CD4-positive, CD25-positive, alpha-beta regulatory T cell (primary cell): ENCODE measurements around the gene UTRN. TPM values are rescaled to one million over a fixed set of nuclear protein-coding genes. Genes with fewer than 3 reads are reported as not detected.
A peak's percentile ranks its signal among the peaks of the same experiment; 100 is the strongest.

Source experiments
- ATAC-seq, 2 donors: fragments of 150-1000 bp; cut with Tn5 transposase; one replicate each; pipeline ENCODE4 v1.10.0; 2021; ENCODE audit warnings: low read depth in 2 of 2, moderate number of reproducible peaks in 2 of 2, moderate library complexity in 1 of 2
- DNase-seq, 3 donors: peaks; one replicate each; pipeline versions ENCODE4 v3.0.0 to v3.0.0-alpha.2; 2012 to 2022; ENCODE audit warnings: mixed read lengths in 1 of 3
- H3K27ac ChIP-seq: one replicate; pipeline ENCODE4 v1.7.0; 2013; ENCODE audit warnings: mild to moderate bottlenecking, low read length; ENCODE audit not compliant: insufficient read depth, poor library complexity, severe bottlenecking
- H3K27me3 ChIP-seq: one replicate; pipeline ENCODE4 v1.7.0; 2013; ENCODE audit warnings: low read length; ENCODE audit not compliant: control insufficient read depth, insufficient read depth
- H3K36me3 ChIP-seq: one replicate; pipeline ENCODE4 v1.7.0; 2013; ENCODE audit warnings: mild to moderate bottlenecking, low read length, moderate library complexity; ENCODE audit not compliant: control insufficient read depth, insufficient read depth
- H3K4me1 ChIP-seq: 2 replicates; pipeline ENCODE4 v1.7.0; 2013; ENCODE audit warnings: mild to moderate bottlenecking, low read length; ENCODE audit not compliant: insufficient read depth, control insufficient read depth, poor library complexity, severe bottlenecking
- H3K4me3 ChIP-seq: one replicate; pipeline ENCODE4 v1.7.0; 2013; ENCODE audit warnings: low read depth, mild to moderate bottlenecking, low read length, moderate library complexity
- H3K9me3 ChIP-seq, 2 experiments: 1 replicate in 1 of 2; 2 replicates in 1 of 2; pipeline ENCODE4 v1.7.0; 2013; ENCODE audit warnings: low read length in 2 of 2, mild to moderate bottlenecking in 1 of 2, moderate library complexity in 1 of 2; ENCODE audit not compliant: control insufficient read depth in 2 of 2
- H3K27ac Mint-ChIP-seq, 3 donors: one replicate each; pipeline ENCODE4 v1.8.0; 2020 to 2022; ENCODE audit warnings: mild to moderate bottlenecking in 3 of 3, mixed read lengths in 3 of 3, moderate library complexity in 2 of 3
- H3K27me3 Mint-ChIP-seq: one replicate; pipeline ENCODE4 v1.8.0; 2022; ENCODE audit warnings: mild to moderate bottlenecking, mixed read lengths
- H3K36me3 Mint-ChIP-seq: one replicate; pipeline ENCODE4 v1.8.0; 2020; ENCODE audit warnings: mixed read lengths
- H3K4me1 Mint-ChIP-seq, 4 donors: one replicate each; pipeline ENCODE4 v1.8.0; 2020 to 2022; ENCODE audit warnings: mixed read lengths in 4 of 4, mild to moderate bottlenecking in 1 of 4
- H3K4me3 Mint-ChIP-seq, 4 donors: one replicate each; pipeline ENCODE4 v1.8.0; 2020 to 2022; ENCODE audit warnings: mild to moderate bottlenecking in 4 of 4, mixed read lengths in 4 of 4, moderate library complexity in 3 of 4
- H3K9me3 Mint-ChIP-seq, 7 donors: one replicate each; pipeline ENCODE4 v1.8.0; 2020 to 2022; ENCODE audit warnings: mixed read lengths in 7 of 7, mild to moderate bottlenecking in 3 of 7, moderate library complexity in 2 of 7
- polyA plus RNA-seq, 4 donors: library from polyadenylated mRNA; unstranded; fragments of 300-500 nt; fragmentation: Illumina TruSeq; gene quantifications; one replicate each; pipeline ENCODE4 v1.2.3, GENCODE V29; 2021
- total RNA-seq: library from RNA; stranded (reverse); gene quantifications from one replicate; pipeline ENCODE4 v1.2.3, GENCODE V29; 2022

The UTRN gene
- total and polyA plus RNA-seq, 5 donors from 2014 or later = 34.9 to 297 (median 38.2) TPM

- no peaks in the 10 kb centered on the region for H3K36me3 Mint-ChIP-seq
- Histone ChIP-seq H3K9me3 (no peaks in the 10 kb centered on the region), H3K27ac (no peak overlapping the region), H3K4me3 (no peak overlapping the region), H3K36me3 (no peaks in the 10 kb centered on the region), H3K27me3 (no peaks in the 10 kb centered on the region), H3K4me1 (no peaks in the 10 kb centered on the region)
- no peaks in the 10 kb centered on the region for H3K27me3 Mint-ChIP-seq
- no peak for ATAC-seq
- DNase-seq = no peak
- no peaks in the 10 kb centered on the region for H3K4me1 Mint-ChIP-seq
- no peak overlapping the region for H3K27ac Mint-ChIP-seq
- no peak overlapping the region for H3K4me3 Mint-ChIP-seq
- peaks cover 0 to 2% (median 0%) of the 10 kb centered on the region in 7 donors for H3K9me3 Mint-ChIP-seq
These were observed 16.3 kb upstream of the UTRN start for GRCh38 chr6:144268794-144269349.

DNA sequence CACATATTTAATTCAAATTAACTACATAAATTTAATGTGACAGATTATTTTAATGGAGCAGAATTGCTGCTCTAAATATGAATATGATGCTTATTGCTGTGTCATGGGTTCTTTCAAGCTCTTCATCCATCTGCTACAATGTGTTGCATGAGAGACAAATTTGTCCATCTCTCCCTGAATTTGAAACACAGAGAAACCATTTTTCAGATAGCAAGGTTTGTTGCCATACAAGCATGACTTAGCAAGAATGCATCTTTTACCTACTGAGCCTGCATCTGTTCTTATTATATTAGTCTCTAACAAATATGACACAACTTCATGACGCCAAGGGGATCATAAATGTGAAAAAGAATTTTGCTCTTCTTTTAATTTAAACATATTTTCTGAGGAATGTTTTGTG is 8.0 kb upstream of the UTRN start:
- H3K4me1 Mint-ChIP-seq = peaks cover 0 to 2% (median 1%) of the 10 kb centered on the region in 4 donors
- H3K9me3 Mint-ChIP-seq = peaks cover 0 to 3% (median 0%) of the 10 kb centered on the region in 7 donors
- no peak for ATAC-seq
- no peaks in the 10 kb centered on the region for H3K27me3 ChIP-seq
- no peaks in the 10 kb centered on the region for H3K36me3 Mint-ChIP-seq
- no peak overlapping the region for H3K27ac ChIP-seq
- no peaks in the 10 kb centered on the region for H3K4me1 ChIP-seq
- no peak overlapping the region for H3K27ac Mint-ChIP-seq
- no peaks in the 10 kb centered on the region for H3K9me3 ChIP-seq
- DNase-seq = no peak
- H3K36me3 ChIP-seq = no peaks in the 10 kb centered on the region
- peaks cover 6% of the 10 kb centered on the region for H3K27me3 Mint-ChIP-seq
- no peak overlapping the region for H3K4me3 Mint-ChIP-seq
- H3K4me3 ChIP-seq = no peak overlapping the region

DNA sequence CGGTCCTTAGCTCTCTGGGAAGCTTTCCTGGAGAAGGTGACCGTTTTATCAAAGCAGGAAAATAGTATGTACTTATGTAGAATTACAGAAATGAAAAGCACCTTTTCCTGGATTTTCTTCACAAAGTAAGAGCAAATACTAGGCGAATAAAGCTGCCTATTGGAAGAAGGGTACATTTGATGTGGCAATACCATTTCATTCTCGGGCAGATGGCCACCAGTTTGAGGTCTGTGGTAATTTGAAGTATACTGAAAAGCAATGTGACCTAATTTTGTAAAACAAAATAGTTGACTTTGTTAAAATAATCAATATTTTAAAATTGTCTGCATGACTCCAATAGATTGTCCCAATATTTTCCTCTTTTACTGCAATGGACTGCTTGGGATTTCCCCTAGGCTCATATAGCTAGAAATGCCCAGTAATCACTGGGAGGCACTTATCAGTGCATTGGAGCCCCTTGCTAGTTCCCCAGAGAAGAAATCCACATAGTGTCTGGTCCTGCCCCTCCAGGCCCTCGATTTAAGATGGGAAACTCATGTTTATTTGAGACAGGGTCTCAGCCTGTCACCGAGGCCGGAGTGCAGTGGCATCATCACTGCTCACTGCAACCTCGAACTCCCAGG is 7.4 kb upstream of the UTRN start:
- ATAC-seq = no peak
- no peak for DNase-seq
- Histone ChIP-seq H3K4me3 (no peak overlapping the region), H3K36me3 (no peaks in the 10 kb centered on the region), H3K4me1 (no peaks in the 10 kb centered on the region), H3K27me3 (no peaks in the 10 kb centered on the region), H3K27ac (no peak overlapping the region), H3K9me3 (no peaks in the 10 kb centered on the region)
- H3K36me3 Mint-ChIP-seq = no peaks in the 10 kb centered on the region
- peaks cover 6% of the 10 kb centered on the region for H3K27me3 Mint-ChIP-seq
- no peak overlapping the region for H3K27ac Mint-ChIP-seq
- no peak overlapping the region for H3K4me3 Mint-ChIP-seq
- H3K4me1 Mint-ChIP-seq = peaks cover 0 to 2% (median 1%) of the 10 kb centered on the region in 4 donors
- H3K9me3 Mint-ChIP-seq = peaks cover 0 to 3% (median 0%) of the 10 kb centered on the region in 7 donors

GRCh38 chr6:144278659-144279314 is 6.3 kb upstream of the UTRN start:
- no peak overlapping the region for H3K4me3 Mint-ChIP-seq
- ATAC-seq = no peak
- H3K27me3 Mint-ChIP-seq = peaks cover 6% of the 10 kb centered on the region
- H3K27ac ChIP-seq = no peak overlapping the region
- no peaks in the 10 kb centered on the region for H3K36me3 ChIP-seq
- no peak overlapping the region for H3K4me3 ChIP-seq
- H3K9me3 Mint-ChIP-seq = peaks cover 0 to 3% (median 0%) of the 10 kb centered on the region in 7 donors
- peaks cover under 1% of the 10 kb centered on the region for H3K4me1 ChIP-seq
- no peak for DNase-seq
- no peaks in the 10 kb centered on the region for H3K36me3 Mint-ChIP-seq
- peaks cover 3% of the 10 kb centered on the region for H3K27me3 ChIP-seq
- H3K4me1 Mint-ChIP-seq = peaks cover 0 to 4% (median 3%) of the 10 kb centered on the region in 4 donors
- no peak overlapping the region for H3K27ac Mint-ChIP-seq
- H3K9me3 ChIP-seq = no peaks in the 10 kb centered on the region

- H3K9me3 Mint-ChIP-seq = peaks cover 0 to 3% (median 0%) of the 10 kb centered on the region in 7 donors
- no peaks in the 10 kb centered on the region for H3K36me3 Mint-ChIP-seq
- Histone ChIP-seq H3K9me3 (no peaks in the 10 kb centered on the region), H3K27me3 (peaks cover 5% of the 10 kb centered on the region), H3K4me1 (peaks cover 9% of the 10 kb centered on the region), H3K27ac (no peak overlapping the region), H3K36me3 (no peaks in the 10 kb centered on the region), H3K4me3 (no peak overlapping the region)
- no peak overlapping the region for H3K27ac Mint-ChIP-seq
- H3K27me3 Mint-ChIP-seq = peaks cover 6% of the 10 kb centered on the region
- ATAC-seq (no peak), DNase-seq (no peak)
- no peak overlapping the region for H3K4me3 Mint-ChIP-seq
- H3K4me1 Mint-ChIP-seq = peaks cover 5 to 12% (median 10%) of the 10 kb centered on the region in 4 donors
These were observed 5.5 kb upstream of the UTRN start for GRCh38 chr6:144279484-144280150.

DNA sequence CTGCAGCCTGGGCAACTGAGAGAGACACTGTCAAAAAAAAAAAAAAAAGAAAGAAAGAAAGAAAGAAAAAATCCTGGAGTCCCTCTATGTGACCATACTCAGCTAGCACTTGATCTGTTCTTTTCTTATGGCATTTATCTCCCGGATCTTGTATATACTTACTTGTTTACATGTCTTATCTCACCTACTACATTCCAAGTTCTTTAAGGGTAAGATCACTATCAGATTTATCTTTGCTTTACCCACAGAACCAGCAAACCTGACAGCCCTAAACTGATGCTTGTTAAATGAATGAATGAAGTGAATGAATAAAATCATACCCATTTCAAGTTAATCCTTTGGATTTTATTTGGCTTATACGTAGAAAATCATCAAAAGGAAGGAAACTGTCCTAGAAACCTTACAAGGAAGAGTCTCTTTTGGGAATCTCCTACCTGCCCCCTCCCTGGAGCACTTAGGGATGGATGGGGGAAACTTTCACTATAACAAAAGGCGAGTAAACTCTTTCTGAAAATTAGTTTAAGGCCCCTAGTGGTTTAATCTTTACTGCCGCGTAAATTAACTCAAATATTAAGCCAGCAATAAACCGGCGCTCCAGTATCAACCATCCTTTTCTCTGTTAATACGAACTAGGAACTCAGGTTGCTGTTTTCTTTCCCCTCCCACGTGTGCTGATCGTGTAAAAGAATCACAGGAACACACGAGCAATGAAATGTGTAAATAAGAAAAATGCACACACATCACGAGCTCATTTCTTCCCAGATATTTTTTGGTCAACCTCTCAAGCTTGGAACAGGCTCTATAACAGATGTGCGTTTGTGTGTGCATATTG is 1.3 kb upstream of the UTRN start:
- Histone ChIP-seq H3K36me3 (no peaks in the 10 kb centered on the region), H3K27ac (no peak overlapping the region), H3K27me3 (peaks cover 5% of the 10 kb centered on the region), H3K4me3 (peak overlapping the region; percentile 89), H3K4me1 (peaks cover 30% of the 10 kb centered on the region), H3K9me3 (no peaks in the 10 kb centered on the region)
- H3K36me3 Mint-ChIP-seq = no peaks in the 10 kb centered on the region
- DNase-seq (peak in 2 of 3 donors; percentile 9 to 13), ATAC-seq (no peak)
- H3K4me1 Mint-ChIP-seq = peaks cover 5 to 21% (median 15%) of the 10 kb centered on the region in 4 donors
- peak overlapping the region in 1 of 3 donors; percentile 40 for H3K27ac Mint-ChIP-seq
- H3K9me3 Mint-ChIP-seq = peaks cover 0 to 3% (median 0%) of the 10 kb centered on the region in 7 donors
- peak overlapping the region; percentile 94 to 98 (median 96) for H3K4me3 Mint-ChIP-seq
- peaks cover 18% of the 10 kb centered on the region for H3K27me3 Mint-ChIP-seq

DNA sequence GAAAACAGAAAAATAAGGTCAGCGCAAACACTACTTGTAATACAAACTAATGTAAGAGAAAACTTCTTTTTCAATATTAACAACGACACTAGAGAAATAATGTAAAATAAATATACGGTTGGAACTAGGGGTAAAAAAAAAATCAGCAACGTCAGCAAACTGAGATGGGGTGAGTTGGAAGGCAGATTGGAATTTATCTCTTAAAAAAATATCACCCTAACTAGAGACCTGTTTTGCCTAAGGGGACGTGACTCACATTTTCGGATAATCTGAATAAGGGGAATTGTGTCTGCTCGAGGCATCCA is 705 bp upstream of the UTRN start:
- Histone ChIP-seq H3K27ac (no peak overlapping the region), H3K36me3 (no peaks in the 10 kb centered on the region), H3K27me3 (peaks cover 5% of the 10 kb centered on the region), H3K9me3 (no peaks in the 10 kb centered on the region), H3K4me1 (peaks cover 30% of the 10 kb centered on the region), H3K4me3 (peak overlapping the region; percentile 89)
- Mint-ChIP-seq H3K4me1 (peaks cover 5 to 21% (median 15%) of the 10 kb centered on the region in 4 donors), H3K27ac (peak overlapping the region in 1 of 3 donors; percentile 40), H3K36me3 (no peaks in the 10 kb centered on the region), H3K27me3 (peaks cover 18% of the 10 kb centered on the region), H3K4me3 (peak overlapping the region; percentile 94 to 98 (median 96)), H3K9me3 (peaks cover 0 to 3% (median 0%) of the 10 kb centered on the region in 7 donors)
- no peak for ATAC-seq
- DNase-seq = peak in 1 of 3 donors; percentile 2
